Astrocyte (in vitro differentiated cells and primary cell): Measurements from ENCODE around the gene FAM83C. TPM values are rescaled to one million over a fixed set of nuclear protein-coding genes. Genes with fewer than 3 reads are reported as not detected.

Experiments
- DNase-seq: peaks from one replicate; pipeline ENCODE4 v3.0.0-alpha.2; 2010; ENCODE audit warnings: low read depth
- FAIRE-seq: peaks from 2 replicates; lab custom pipeline; 2011; peaks lifted over from hg19 to GRCh38; lab: Jason Lieb, UNC
- H2AFZ ChIP-seq: 2 replicates; pipeline ENCODE4 v1.6.0; 2012; ENCODE audit warnings: low read depth, low read length, inconsistent platforms
- H3K27ac ChIP-seq: 2 replicates; pipeline ENCODE4 v1.5.1; 2011; ENCODE audit warnings: low read depth, low read length, inconsistent platforms
- H3K27me3 ChIP-seq: 2 replicates; pipeline ENCODE4 v1.6.0; 2011; ENCODE audit warnings: low read length, inconsistent platforms; ENCODE audit not compliant: insufficient read depth
- H3K36me3 ChIP-seq: 2 replicates; pipeline ENCODE4 v1.5.1; 2011; ENCODE audit warnings: low read length, inconsistent platforms; ENCODE audit not compliant: insufficient read depth
- H3K4me1 ChIP-seq: 2 replicates; pipeline ENCODE4 v1.5.1; 2011; ENCODE audit warnings: low read length, inconsistent platforms; ENCODE audit not compliant: insufficient read depth
- H3K4me2 ChIP-seq: 2 replicates; pipeline ENCODE4 v1.6.0; 2012; ENCODE audit warnings: low read length, inconsistent platforms
- H3K4me3 ChIP-seq: 2 replicates; pipeline ENCODE4 v1.5.1; 2011; ENCODE audit warnings: low read depth, mild to moderate bottlenecking, low read length, inconsistent platforms; ENCODE audit not compliant: insufficient read depth
- H3K79me2 ChIP-seq: 2 replicates; pipeline ENCODE4 v1.6.0; 2012; ENCODE audit warnings: mild to moderate bottlenecking, low read length, inconsistent platforms; ENCODE audit not compliant: insufficient read depth
- H3K9ac ChIP-seq: 2 replicates; pipeline ENCODE4 v1.6.0; 2012; ENCODE audit warnings: mild to moderate bottlenecking, low read length, inconsistent platforms
- H3K9me3 ChIP-seq: 2 replicates; pipeline ENCODE4 v1.5.1; 2012; ENCODE audit warnings: low read depth, mild to moderate bottlenecking, low read length, inconsistent platforms; ENCODE audit not compliant: insufficient read depth
- H4K20me1 ChIP-seq: 2 replicates; pipeline ENCODE4 v1.6.0; 2012; ENCODE audit warnings: low read length, inconsistent platforms; ENCODE audit not compliant: insufficient read depth
- H3K27ac Mint-ChIP-seq: one replicate; pipeline ENCODE4 v1.8.0; 2021; ENCODE audit warnings: mild to moderate bottlenecking, mixed read lengths; ENCODE audit not compliant: unreplicated experiment
- H3K27me3 Mint-ChIP-seq: one replicate; pipeline ENCODE4 v1.8.0; 2021; ENCODE audit warnings: low read depth, mixed read lengths; ENCODE audit not compliant: unreplicated experiment
- H3K36me3 Mint-ChIP-seq: one replicate; pipeline ENCODE4 v1.8.0; 2021; ENCODE audit warnings: low read depth, mixed read lengths; ENCODE audit not compliant: unreplicated experiment
- H3K4me1 Mint-ChIP-seq: one replicate; pipeline ENCODE4 v1.8.0; 2021; ENCODE audit warnings: low read depth, mixed read lengths; ENCODE audit not compliant: unreplicated experiment
- H3K4me3 Mint-ChIP-seq: one replicate; pipeline ENCODE4 v1.8.0; 2021; ENCODE audit warnings: mild to moderate bottlenecking, moderate library complexity, mixed read lengths; ENCODE audit not compliant: unreplicated experiment
- H3K9me3 Mint-ChIP-seq: one replicate; pipeline ENCODE4 v1.8.0; 2021; ENCODE audit warnings: mild to moderate bottlenecking, mixed read lengths; ENCODE audit not compliant: unreplicated experiment
- EZH2 ChIP-seq: IDR thresholded peaks from 2 replicates; pipeline ENCODE4 v1.6.1; 2012; ENCODE audit warnings: mild to moderate bottlenecking, low read length, inconsistent platforms; ENCODE audit not compliant: insufficient read depth
- total RNA-seq: library from RNA; stranded (reverse); gene quantifications from 2 replicates; pipeline ENCODE4 v1.2.1, GENCODE V29; 2021
- TF ChIP-seq, protein P1 (sequence below): IDR thresholded peaks from 2 replicates; pipeline ENCODE4 v1.5.1; 2011; ENCODE audit warnings: low read depth, mild to moderate bottlenecking, inconsistent platforms, low read length, moderate library complexity; ENCODE audit not compliant: insufficient read depth

The FAM83C gene
- total RNA-seq, 1 donor from 2014 or later: not detected

DNA sequence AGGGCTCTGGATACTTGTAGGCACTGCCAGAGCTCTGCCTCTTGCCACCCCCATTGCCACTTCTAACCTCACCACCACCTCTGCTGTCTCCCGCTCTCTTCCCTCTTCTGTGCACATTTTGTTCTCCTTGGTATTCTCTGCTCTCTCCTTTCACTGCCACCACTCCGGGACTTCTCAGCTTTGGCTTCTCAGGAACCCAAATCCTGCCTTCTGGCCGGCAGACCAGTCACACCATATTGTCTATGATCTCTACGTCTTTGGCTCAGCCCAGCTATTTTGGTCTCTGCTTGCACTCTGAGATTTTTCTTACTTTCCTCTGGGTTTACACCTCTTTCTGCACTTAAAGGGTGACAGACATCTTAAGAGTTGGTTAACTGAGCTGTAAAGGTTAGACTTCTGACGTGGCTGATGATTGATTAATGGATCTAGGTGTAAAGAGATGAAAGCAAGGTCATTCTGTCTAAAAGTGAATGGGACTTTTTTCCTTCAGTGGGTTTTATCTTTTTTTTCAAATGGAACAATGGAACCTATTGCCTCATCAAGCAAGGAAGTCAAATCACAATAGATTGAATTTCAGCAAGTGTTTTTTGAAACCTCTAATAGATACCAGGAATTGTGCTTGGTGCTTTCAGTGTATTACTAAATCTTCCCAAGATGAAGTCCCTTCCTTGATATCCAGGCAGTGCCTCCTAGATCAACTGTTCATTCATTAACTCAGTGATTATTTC is 52.0 kb downstream of the FAM83C start:
- FAIRE-seq: no peak

DNA sequence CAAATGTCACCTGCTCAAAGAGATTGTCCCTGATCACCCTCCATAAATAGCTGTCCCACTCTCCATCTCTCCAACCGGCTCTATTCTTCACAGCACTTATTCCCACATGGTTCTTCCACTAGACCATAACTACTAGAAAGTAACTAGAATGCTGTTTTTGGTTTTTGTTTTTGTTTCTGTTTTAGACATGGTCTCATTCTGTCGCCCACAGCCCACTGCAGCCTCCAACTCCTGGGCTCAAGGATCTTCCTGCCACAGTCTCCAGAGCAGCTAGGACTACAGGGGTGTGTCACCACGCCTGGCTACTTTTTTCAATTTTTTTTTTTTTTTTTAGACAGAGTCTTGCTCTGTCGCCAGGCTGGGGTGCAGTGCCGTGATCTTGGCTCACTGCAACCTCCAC is 53.5 kb downstream of the FAM83C start:
- Histone ChIP-seq H3K27ac (no peak overlapping the region), H3K4me1 (no peaks in the 10 kb centered on the region), H2AFZ (no peak overlapping the region)

More for the DNA sequence above, 52.0 kb downstream of the FAM83C start:
- Histone ChIP-seq H4K20me1 (no peaks in the 10 kb centered on the region), H3K27me3 (peaks cover 22% of the 10 kb centered on the region), H3K79me2 (no peaks in the 10 kb centered on the region), H3K36me3 (no peaks in the 10 kb centered on the region), H3K4me2 (no peak overlapping the region), H3K9ac (no peak overlapping the region), H3K4me3 (no peak overlapping the region), H3K4me1 (no peaks in the 10 kb centered on the region), H3K9me3 (no peaks in the 10 kb centered on the region), H3K27ac (no peak overlapping the region), H2AFZ (no peak overlapping the region)
- TF ChIP-seq EZH2: no peak
- TF ChIP-seq, protein P1, sequence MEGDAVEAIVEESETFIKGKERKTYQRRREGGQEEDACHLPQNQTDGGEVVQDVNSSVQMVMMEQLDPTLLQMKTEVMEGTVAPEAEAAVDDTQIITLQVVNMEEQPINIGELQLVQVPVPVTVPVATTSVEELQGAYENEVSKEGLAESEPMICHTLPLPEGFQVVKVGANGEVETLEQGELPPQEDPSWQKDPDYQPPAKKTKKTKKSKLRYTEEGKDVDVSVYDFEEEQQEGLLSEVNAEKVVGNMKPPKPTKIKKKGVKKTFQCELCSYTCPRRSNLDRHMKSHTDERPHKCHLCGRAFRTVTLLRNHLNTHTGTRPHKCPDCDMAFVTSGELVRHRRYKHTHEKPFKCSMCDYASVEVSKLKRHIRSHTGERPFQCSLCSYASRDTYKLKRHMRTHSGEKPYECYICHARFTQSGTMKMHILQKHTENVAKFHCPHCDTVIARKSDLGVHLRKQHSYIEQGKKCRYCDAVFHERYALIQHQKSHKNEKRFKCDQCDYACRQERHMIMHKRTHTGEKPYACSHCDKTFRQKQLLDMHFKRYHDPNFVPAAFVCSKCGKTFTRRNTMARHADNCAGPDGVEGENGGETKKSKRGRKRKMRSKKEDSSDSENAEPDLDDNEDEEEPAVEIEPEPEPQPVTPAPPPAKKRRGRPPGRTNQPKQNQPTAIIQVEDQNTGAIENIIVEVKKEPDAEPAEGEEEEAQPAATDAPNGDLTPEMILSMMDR: no peak
- no peak for DNase-seq
- Mint-ChIP-seq H3K36me3 (no peaks in the 10 kb centered on the region), H3K27me3 (peaks cover 13% of the 10 kb centered on the region), H3K4me1 (peaks cover 14% of the 10 kb centered on the region), H3K27ac (no peak overlapping the region), H3K9me3 (peaks cover 8% of the 10 kb centered on the region), H3K4me3 (no peak overlapping the region)

More for the DNA sequence above, 53.5 kb downstream of the FAM83C start:
- peaks cover 8% of the 10 kb centered on the region for H3K9me3 Mint-ChIP-seq
- FAIRE-seq (no peak), DNase-seq (no peak)
- Histone ChIP-seq H3K36me3 (no peaks in the 10 kb centered on the region), H4K20me1 (no peaks in the 10 kb centered on the region), H3K27me3 (peaks cover 17% of the 10 kb centered on the region), H3K79me2 (no peaks in the 10 kb centered on the region), H3K9ac (no peak overlapping the region), H3K4me3 (no peak overlapping the region), H3K4me2 (no peak overlapping the region), H3K9me3 (no peaks in the 10 kb centered on the region)
- peaks cover 17% of the 10 kb centered on the region for H3K27me3 Mint-ChIP-seq
- TF ChIP-seq, protein P1: no peak
- no peak for TF ChIP-seq EZH2
- H3K27ac Mint-ChIP-seq: no peak overlapping the region
- H3K36me3 Mint-ChIP-seq: peaks cover 2% of the 10 kb centered on the region
- H3K4me3 Mint-ChIP-seq: no peak overlapping the region
- peaks cover 14% of the 10 kb centered on the region for H3K4me1 Mint-ChIP-seq
